Astrocyte of the cerebellum (primary cell): ENCODE data around the gene LMO7.

ENCODE experiments used
- DNase-seq: peaks from one replicate; pipeline ENCODE4 v3.0.0-alpha.2; 2011; ENCODE audit warnings: low read depth
- H3K4me3 ChIP-seq: 2 replicates; pipeline ENCODE4 v1.5.1; 2011; ENCODE audit warnings: mild to moderate bottlenecking, low read depth, low read length, moderate library complexity
- in situ Hi-C: cut with HindIII; loops from 2 replicates; pipeline ENCODE4 v1.10.0; 2017; ENCODE audit warnings: low sequenced_read_pairs
- TF ChIP-seq, protein P1 (sequence below): IDR thresholded peaks from 2 replicates; pipeline ENCODE4 v1.5.1; 2012; ENCODE audit warnings: low read length, low read depth, moderate library complexity, mild to moderate bottlenecking; ENCODE audit errors: missing control alignments

The LMO7 gene

DNA sequence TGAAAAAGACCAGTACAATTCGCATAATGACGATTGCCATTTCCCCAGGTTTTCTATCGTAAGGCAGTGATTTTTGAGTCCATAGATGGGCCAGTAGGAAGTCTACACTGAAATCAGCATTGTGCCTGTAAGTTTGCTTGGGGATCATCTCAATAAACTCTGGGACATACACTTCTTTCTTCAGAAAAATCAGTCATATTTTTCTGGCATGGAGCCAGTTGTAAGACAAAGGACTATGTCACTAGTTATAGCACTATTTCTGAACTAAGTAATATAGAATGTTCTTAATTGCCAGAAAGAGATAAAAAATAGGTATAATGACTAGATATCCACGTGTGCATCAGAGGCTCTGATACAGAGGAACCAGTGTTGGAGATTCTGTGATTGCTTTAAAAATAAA lies 243.5 kb downstream of the LMO7 start:
- in situ Hi-C loops: no loop called here

DNA sequence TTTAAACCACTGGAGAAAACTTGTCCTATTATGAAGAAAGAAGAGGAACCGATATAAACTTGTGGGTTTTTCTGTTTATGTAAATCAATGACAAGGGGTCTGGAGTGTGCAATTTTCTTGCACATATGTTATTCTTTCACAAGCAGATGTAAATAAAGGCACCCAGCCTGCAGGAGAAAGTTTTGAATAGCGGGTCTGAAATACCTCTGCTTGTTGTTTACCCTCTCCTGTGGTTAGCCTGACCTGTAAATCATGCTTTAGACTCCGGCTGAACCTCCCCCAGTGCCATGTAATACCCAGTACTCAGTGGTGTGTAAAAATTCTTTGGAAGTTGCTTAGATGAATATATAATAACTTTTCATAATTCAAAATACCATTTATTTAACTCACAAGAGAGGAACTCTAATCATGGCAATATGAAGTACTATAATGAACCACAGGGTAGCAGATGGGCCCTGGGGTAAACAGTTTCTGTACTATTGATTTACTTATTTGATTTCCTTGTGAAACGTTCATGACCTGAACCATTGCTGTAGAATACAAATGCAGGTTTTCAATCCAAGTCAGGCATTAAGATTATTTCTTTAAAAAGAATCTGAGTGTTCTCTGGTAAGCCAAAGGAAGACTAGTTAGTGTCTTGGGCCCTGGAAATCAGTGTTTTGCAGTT lies 245.1 kb downstream of the LMO7 start:
- peak; percentile 40 for DNase-seq
- TF ChIP-seq, protein P1, sequence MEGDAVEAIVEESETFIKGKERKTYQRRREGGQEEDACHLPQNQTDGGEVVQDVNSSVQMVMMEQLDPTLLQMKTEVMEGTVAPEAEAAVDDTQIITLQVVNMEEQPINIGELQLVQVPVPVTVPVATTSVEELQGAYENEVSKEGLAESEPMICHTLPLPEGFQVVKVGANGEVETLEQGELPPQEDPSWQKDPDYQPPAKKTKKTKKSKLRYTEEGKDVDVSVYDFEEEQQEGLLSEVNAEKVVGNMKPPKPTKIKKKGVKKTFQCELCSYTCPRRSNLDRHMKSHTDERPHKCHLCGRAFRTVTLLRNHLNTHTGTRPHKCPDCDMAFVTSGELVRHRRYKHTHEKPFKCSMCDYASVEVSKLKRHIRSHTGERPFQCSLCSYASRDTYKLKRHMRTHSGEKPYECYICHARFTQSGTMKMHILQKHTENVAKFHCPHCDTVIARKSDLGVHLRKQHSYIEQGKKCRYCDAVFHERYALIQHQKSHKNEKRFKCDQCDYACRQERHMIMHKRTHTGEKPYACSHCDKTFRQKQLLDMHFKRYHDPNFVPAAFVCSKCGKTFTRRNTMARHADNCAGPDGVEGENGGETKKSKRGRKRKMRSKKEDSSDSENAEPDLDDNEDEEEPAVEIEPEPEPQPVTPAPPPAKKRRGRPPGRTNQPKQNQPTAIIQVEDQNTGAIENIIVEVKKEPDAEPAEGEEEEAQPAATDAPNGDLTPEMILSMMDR: no peak

More for the DNA sequence above, 243.5 kb downstream of the LMO7 start:
- no peak overlapping the region for H3K4me3 ChIP-seq
- TF ChIP-seq, protein P1: no peak
- DNase-seq: no peak

DNA sequence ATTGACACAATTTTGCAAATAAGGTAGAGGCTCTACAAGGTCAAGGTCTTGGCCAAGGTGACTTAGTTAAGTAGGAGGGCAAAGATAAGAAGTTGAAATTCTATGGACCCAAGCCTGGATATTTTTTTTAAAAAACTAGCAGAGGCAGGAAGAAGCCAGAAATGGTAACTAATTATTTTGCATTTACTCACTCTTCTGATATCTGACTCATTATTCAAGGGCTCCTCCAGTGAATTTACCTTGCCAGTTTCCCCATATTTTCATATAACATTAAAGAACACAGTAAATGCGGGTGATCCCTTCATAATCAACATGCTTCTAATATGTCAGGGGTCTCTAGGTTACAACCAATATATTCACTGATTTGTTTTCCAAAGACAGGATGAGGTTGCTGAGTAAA lies 246.1 kb downstream of the LMO7 start:
- in situ Hi-C loops: no loop called here
- H3K4me3 ChIP-seq: no peak overlapping the region
- no peak for DNase-seq
- TF ChIP-seq, protein P1: no peak

More for the DNA sequence above, 245.1 kb downstream of the LMO7 start:
- in situ Hi-C loops: no loop called here
- no peak overlapping the region for H3K4me3 ChIP-seq

DNA sequence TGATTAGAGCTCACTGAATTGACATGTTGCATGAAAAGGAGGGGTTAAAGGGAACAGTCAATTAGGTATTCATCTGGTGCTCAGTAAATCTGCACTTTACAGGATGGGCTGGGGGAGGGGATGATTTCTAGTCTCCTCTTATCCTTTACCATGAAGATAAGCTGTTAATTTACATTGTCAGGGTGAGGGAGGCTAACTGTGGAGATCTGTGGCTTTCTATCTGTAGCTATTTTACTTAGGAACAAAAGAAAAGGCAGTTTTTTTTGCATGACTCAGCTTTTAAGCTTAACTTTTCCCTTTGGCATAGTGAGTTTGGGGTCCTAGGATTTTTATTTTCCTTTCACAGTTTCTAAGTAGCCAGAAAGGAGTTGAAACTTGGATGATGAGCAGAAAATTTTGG lies 253.3 kb downstream of the LMO7 start:
- H3K4me3 ChIP-seq: no peak overlapping the region
- in situ Hi-C loops: no loop called here
- TF ChIP-seq, protein P1: no peak
- no peak for DNase-seq

DNA sequence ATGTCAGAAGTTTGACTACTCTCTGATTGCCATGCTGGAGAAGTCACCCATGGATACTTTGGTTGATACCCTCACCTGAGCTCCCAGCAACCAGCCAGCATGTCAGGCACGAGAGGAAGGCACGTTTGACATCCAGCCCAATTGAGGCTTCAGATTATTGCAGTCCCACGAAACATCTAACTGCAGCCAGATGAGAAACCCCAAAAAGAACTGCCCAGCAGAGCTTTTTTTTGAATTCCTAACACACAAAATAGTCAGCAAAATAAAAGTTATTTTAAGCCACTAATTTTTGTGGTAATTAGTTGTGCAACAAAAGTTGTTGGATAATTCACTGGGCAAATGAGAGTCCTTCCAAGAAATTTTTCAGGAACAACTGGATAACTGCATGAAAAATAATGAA lies 259.0 kb downstream of the LMO7 start:
- H3K4me3 ChIP-seq: no peak overlapping the region
- no peak for DNase-seq
- TF ChIP-seq, protein P1: no peak
- in situ Hi-C loops: no loop called here

DNA sequence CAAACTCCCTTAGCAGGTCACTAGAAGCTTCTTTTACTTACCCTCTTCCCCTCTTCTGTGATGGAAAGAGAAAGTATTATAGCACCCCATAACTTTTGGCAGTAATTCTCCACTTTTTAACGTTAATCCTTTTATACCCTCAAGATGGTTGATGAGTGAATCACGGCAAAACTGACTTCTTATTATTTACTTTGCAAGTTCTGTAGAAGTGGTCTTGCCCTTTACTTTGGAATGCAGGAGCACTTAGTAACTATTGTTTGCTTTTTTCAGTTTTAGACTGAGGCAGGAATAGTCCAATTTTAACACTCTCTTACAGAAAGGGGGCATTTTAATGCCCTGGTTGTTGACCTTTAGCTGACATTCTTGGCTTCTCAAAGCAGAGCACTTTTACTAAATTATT lies 260.1 kb downstream of the LMO7 start:
- TF ChIP-seq, protein P1: no peak
- H3K4me3 ChIP-seq: no peak overlapping the region
- DNase-seq: no peak
- in situ Hi-C loops: no loop called here
